ENCODE data around the gene PRICKLE3. TPM values are rescaled to one million over a fixed set of nuclear protein-coding genes. Genes with fewer than 3 reads are reported as not detected.

PRICKLE3 gene
- polyA plus RNA-seq (ENCODE audit: insufficient read length in 3 of 3) = 1 to 10 TPM; 2.8 to 7.1 (median 4.5) TPM
- long read RNA-seq, donor 1 = 0 reads
- long read RNA-seq, donor 2, partial matches to known transcripts = 0 of 1 reads
- long read RNA-seq, donor 2, other reads (novel, unspliced or antisense) = 0 of 1 reads
- long read RNA-seq, donor 3, partial matches to known transcripts = 0 of 1 reads
- long read RNA-seq, donor 3, other reads (novel, unspliced or antisense) = 0 of 1 reads
- long read RNA-seq, donor 4, partial matches to known transcripts = 0 of 1 reads
- long read RNA-seq, donor 4, other reads (novel, unspliced or antisense) = 0 of 1 reads
- long read RNA-seq, donor 5, partial matches to known transcripts = 0 of 2 reads
- long read RNA-seq, donor 5, other reads (novel, unspliced or antisense) = 0 of 2 reads
- long read RNA-seq, donor 6, partial matches to known transcripts = 0 of 2 reads
- long read RNA-seq, donor 6, other reads (novel, unspliced or antisense) = 0 of 2 reads
- long read RNA-seq, donor 7, partial matches to known transcripts = 0 of 2 reads
- long read RNA-seq, donor 7, other reads (novel, unspliced or antisense) = 0 of 2 reads
- long read RNA-seq, donor 8, partial matches to known transcripts = 0 of 3 reads
- long read RNA-seq, donor 8, other reads (novel, unspliced or antisense) = 0 of 3 reads
- long read RNA-seq, donor 9, partial matches to known transcripts = 0 of 1 reads
- long read RNA-seq, donor 9, other reads (novel, unspliced or antisense) = 0 of 1 reads
- long read RNA-seq, donor 10 = 0 reads
- long read RNA-seq, donor 11 = 0 reads
- long read RNA-seq, donor 12, partial matches to known transcripts = 0 of 2 reads
- long read RNA-seq, donor 12, other reads (novel, unspliced or antisense) = 0 of 2 reads
- long read RNA-seq, donor 13 = 0 reads
- long read RNA-seq, donor 14, partial matches to known transcripts = 0 of 1 reads
- long read RNA-seq, donor 14, other reads (novel, unspliced or antisense) = 0 of 1 reads
- long read RNA-seq, donor 15 = 0 reads
- long read RNA-seq, donor 16, transcript PRICKLE3-206 (9 exons, 2,062 nt) = major isoform, 6 of 7 reads
- long read RNA-seq, donor 16, partial matches to known transcripts = 0 of 7 reads
- long read RNA-seq, donor 16, other reads (novel, unspliced or antisense) = 0 of 7 reads

- DNase-seq (ENCODE audit: extremely low read depth in 1 of 11, low read depth in 9 of 11, low spot score in 4 of 11) = no peak
Observed at GRCh38 chrX:49186125-49187027, at the start of gene PRICKLE3. TSS of gene PRICKLE3 (minus strand) at chrX:49186373. CDS start at chrX:49186297, 76 bp downstream.

DNA sequence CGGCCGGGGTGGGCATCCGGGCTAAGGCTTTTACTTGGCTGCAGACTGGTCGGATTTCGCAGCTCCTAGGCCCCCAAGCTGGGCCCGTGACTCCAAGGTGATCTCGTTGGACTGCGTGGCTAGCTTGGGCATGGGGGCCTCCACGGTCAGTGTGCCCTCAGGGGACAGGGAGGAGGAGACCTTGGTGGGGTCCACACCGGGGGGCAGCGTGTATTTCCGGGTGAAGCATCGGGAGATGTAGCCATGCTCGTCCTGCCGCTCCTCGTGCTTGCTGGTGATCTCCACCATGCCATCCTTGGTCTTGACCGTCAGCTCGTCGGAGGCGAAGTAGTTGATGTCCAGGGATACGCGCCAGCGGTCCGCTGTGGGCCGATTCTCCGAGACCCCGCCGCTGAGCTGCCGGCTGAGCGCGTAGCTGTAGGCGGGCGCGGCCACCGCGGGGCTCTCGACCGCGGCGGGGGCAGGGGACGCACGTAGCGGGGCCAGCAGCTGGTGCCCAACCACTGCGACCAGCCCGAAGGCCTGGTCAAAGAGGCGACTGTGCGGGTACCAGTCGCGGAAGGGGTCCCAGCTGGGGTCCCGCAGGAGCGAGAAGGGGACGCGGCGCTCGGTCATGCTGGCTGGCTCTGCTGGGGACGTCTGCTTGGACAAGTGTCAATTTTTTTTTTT is 47.8 kb upstream of the PRICKLE3 start:
- no peak for DNase-seq (ENCODE audit: extremely low read depth in 1 of 11, low read depth in 9 of 11, low spot score in 4 of 11)

GRCh38 chrX:49233176-49233575 is 47.0 kb upstream of the PRICKLE3 start, which contains the start of gene CACNA1F:
TSS of gene CACNA1F (minus strand) at chrX:49233340. CDS start at chrX:49233309, 31 bp downstream.
- no peak for DNase-seq (ENCODE audit: extremely low read depth in 1 of 11, low read depth in 9 of 11, low spot score in 4 of 11)

DNA sequence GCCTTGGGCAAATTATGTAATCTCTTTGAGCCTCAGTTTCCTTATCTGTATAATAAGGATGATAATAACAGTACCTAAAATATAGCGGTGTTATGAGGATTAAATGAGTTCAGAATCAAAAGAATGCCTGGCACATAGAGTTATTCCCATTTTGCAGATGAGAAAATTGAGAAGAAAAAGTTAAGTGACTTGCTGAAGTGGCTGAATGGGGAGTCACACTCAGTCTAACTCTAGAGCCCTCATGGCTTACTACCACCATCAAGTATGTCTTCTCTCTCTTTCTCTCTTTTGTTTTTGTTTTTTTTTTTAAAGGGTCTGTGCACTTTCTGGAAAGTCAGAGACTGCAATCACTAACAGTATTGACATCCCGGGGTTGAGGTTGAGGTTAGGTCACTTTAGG is 46.4 kb upstream of the PRICKLE3 start:
- DNase-seq (ENCODE audit: extremely low read depth in 1 of 11, low read depth in 9 of 11, low spot score in 4 of 11) = no peak

GRCh38 chrX:49231333-49232000 is 45.3 kb upstream of the PRICKLE3 start:
- no peak for DNase-seq (ENCODE audit: extremely low read depth in 1 of 11, low read depth in 9 of 11, low spot score in 4 of 11)

- no peak for DNase-seq (ENCODE audit: extremely low read depth in 1 of 11, low read depth in 9 of 11, low spot score in 4 of 11)
Observed at GRCh38 chrX:49230500-49231232, 44.5 kb upstream of the PRICKLE3 start.

DNA sequence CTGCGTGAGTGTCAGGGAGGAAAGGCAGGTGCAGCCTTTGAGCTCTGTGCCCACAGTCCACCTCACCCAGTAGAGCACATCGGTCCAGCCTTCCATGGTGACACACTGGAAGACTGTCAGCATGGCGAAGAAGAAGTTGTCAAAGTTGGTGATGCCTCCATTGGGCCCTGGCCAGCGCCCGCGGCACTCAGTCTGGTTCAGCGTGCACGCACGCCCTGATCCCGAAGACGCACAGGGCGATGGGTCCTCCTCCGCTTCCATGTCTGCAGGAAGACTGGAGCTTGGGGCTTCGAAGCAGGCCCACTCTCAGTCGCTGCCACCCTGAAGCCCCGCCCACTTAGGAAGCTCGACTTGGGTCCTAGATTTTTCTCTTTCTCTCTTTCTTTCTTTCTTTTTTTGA is 42.0 kb upstream of the PRICKLE3 start:
- DNase-seq (ENCODE audit: extremely low read depth in 1 of 11, low read depth in 9 of 11, low spot score in 4 of 11) = no peak

GRCh38 chrX:49227726-49228125 is 41.6 kb upstream of the PRICKLE3 start:
- no peak for DNase-seq (ENCODE audit: extremely low read depth in 1 of 11, low read depth in 9 of 11, low spot score in 4 of 11)

- no peak for DNase-seq (ENCODE audit: extremely low read depth in 1 of 11, low read depth in 9 of 11, low spot score in 4 of 11)
Observed at GRCh38 chrX:49226946-49227345, 40.8 kb upstream of the PRICKLE3 start.

DNA sequence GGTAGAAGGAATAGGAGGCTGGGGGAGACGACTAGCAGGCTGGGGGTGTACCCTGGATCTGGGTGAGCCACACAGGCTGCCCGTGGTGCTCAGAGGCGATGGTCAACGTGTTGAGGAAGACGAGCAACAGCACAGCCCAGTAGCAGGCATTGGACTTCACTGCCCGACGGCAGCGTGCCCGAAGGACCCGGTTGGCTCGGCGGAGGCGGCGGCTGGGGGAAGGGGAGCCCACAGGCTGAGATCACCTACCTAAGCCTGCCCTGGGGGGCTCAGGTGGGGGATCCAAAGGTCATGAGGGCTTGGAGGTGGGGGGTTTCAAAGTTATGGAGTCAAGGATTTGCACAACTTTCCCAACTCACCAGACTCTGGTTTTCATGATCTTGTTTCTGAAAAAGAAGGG is 39.7 kb upstream of the PRICKLE3 start:
- DNase-seq (ENCODE audit: extremely low read depth in 1 of 11, low read depth in 9 of 11, low spot score in 4 of 11) = no peak

DNA sequence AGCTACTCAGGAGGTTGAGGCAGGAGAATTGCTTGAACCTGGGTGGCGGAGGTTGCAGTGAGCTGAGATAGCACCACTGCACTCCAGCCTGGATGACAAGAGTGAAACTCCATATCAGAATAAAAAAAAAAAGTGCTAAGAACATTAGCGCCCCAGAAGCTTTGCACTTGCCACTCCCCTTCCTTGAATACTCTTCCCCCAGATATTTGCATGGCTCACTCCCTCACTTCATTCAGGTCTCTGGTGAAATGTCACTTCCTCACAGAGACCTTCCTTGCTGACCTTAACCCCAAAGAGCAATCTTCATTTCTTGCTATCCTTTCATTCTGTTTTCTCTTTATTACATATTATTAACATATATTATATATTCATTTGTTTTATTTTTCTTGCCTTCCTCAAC is 35.7 kb upstream of the PRICKLE3 start:
- no peak for DNase-seq (ENCODE audit: extremely low read depth in 1 of 11, low read depth in 9 of 11, low spot score in 4 of 11)

DNA sequence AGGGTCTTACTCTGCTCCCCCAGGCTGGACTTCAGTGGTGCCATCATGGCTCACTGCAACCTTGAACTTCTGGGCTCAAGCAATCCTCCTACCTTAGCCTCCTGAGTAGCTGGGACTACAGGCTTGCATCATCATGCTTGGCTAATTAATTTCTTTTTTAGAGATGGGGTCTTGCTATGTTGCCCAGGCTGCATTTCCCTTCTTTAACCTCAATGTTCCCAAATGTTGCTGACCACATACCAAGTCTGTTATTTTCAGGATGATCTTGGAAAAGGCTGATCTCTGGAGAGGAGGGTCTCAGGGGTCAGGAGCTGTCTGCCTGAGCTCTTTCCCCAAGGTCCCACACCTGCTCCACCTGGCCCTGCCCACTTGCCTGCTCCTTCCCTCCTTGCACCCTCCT is 33.9 kb upstream of the PRICKLE3 start:
- DNase-seq (ENCODE audit: extremely low read depth in 1 of 11, low read depth in 9 of 11, low spot score in 4 of 11) = no peak

DNA sequence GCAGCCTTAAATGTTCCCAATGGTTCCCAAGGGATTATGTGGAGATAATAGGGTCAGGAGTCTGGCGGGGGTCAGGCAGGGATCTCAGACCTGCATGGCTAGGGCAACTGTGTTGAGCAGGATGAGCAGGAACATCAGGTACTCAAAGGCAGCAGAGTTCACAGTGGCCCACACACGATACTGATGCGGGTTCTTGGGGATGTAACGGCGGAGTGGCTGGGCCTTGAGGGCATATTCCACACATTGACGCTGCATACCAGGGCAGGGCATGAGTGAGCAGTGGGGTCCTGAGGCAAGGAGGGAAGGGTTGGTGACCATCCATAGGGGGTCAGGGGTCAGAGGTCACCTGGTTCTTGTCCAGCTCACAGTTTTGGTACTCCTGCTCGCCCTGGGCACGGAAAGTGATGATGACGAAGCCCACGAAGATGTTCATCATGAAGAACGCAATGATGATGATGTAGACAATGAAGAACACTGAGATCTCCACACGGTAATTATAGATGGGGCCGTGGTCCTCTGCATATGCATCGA is 28.9 kb upstream of the PRICKLE3 start:
- no peak for DNase-seq (ENCODE audit: extremely low read depth in 1 of 11, low read depth in 9 of 11, low spot score in 4 of 11)

- DNase-seq (ENCODE audit: extremely low read depth in 1 of 11, low read depth in 9 of 11, low spot score in 4 of 11) = no peak
Observed at GRCh38 chrX:49214416-49214815, 28.2 kb upstream of the PRICKLE3 start.

DNA sequence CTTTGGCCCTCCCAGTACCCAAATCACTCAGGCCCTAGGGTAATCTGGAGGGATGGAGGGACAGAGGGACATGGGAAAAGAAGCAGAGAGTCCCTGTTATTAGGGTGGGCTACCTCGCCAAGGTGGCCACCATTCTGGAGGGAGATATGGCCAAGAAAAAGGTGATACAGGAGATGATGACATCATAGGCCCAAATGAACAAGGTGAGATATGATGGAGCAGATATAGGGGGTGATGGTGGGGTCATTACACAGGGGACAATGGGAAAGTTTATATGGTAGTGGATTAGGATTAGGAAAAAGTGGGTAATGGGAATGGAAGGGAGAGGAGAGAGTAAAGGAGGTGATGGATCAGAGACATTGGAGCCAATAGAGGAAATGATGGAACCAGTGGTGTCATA is 26.7 kb upstream of the PRICKLE3 start:
- no peak for DNase-seq (ENCODE audit: extremely low read depth in 1 of 11, low read depth in 9 of 11, low spot score in 4 of 11)

DNA sequence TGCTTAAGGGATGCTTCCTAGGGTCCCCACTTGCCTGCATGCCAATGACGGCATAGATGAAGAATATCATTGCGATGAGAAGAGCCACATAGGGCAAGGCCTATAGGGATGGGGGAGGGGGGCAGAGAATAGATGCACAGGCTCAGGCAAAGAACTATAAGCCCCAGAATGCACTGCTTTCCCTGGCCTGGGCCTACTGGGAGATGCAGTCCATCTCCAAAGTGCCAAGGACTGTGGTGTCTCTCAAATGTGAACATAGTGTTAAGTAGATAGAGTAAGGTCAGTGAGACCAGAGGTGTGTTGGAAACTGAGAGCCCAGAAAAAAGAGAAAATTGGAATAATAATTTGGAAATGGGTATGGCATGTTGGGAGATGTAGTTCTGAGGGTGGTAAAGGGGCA is 26.0 kb upstream of the PRICKLE3 start:
- no peak for DNase-seq (ENCODE audit: extremely low read depth in 1 of 11, low read depth in 9 of 11, low spot score in 4 of 11)

DNA sequence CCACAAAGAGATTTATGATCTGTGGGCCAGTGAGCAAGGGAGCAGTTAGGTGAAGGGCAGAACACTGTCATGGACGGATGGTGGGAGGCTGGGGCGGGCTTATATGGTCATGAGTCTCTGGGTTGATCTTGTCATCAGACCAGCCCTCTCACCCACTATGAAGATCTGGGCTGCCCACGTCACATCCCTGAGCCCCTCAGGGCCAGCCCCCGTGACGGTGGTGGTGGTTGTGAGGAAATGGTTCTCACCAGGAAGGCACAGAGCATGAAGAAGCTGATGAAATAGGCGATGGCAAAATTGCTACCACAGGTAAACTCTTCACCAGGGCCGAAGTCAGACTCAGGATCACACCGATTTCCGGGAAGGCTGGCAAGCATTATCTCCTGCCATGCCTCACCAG is 24.9 kb upstream of the PRICKLE3 start:
- DNase-seq (ENCODE audit: extremely low read depth in 1 of 11, low read depth in 9 of 11, low spot score in 4 of 11) = no peak
